Skeletal muscle satellite cell (primary cell): ENCODE results near the gene EFCAB11. TPM values are rescaled to one million over a fixed set of nuclear protein-coding genes. Genes with fewer than 3 reads are reported as not detected.

ENCODE experiments used
- H3K27me3 ChIP-seq: 2 replicates; pipeline ENCODE4 v1.7.0; 2013; ENCODE audit warnings: low read length; ENCODE audit not compliant: control insufficient read depth, insufficient read depth
- H3K36me3 ChIP-seq: 2 replicates; pipeline ENCODE4 v1.7.0; 2013; ENCODE audit warnings: mild to moderate bottlenecking, control low read depth, low read length; ENCODE audit not compliant: insufficient read depth
- H3K4me1 ChIP-seq: 2 replicates; pipeline ENCODE4 v1.7.0; 2013; ENCODE audit warnings: low read length; ENCODE audit not compliant: control insufficient read depth, insufficient read depth
- H3K4me2 ChIP-seq: 2 replicates; pipeline ENCODE4 v1.7.0; 2013; ENCODE audit warnings: mild to moderate bottlenecking, low read length
- H3K4me3 ChIP-seq: 2 replicates; pipeline ENCODE4 v1.7.0; 2013; ENCODE audit warnings: low read length
- H3K9ac ChIP-seq: 2 replicates; pipeline ENCODE4 v1.7.0; 2013; ENCODE audit warnings: mild to moderate bottlenecking, low read depth, low read length, moderate library complexity
- H3K9me3 ChIP-seq: replicated peaks from 2 replicates; pipeline ENCODE4 v1.7.0; 2013; ENCODE audit warnings: mild to moderate bottlenecking, control low read depth, low read length
- total RNA-seq: library from RNA; depleted of rRNA; stranded (reverse); fragments of >200 nt; gene quantifications from 2 replicates; pipeline ENCODE4 v1.2.3, GENCODE V29; 2012; rRNA removed

Gene EFCAB11, protein sequence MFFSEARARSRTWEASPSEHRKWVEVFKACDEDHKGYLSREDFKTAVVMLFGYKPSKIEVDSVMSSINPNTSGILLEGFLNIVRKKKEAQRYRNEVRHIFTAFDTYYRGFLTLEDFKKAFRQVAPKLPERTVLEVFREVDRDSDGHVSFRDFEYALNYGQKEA
- total RNA-seq, result 3.8 and 7.2 TPM in 2 replicates

DNA sequence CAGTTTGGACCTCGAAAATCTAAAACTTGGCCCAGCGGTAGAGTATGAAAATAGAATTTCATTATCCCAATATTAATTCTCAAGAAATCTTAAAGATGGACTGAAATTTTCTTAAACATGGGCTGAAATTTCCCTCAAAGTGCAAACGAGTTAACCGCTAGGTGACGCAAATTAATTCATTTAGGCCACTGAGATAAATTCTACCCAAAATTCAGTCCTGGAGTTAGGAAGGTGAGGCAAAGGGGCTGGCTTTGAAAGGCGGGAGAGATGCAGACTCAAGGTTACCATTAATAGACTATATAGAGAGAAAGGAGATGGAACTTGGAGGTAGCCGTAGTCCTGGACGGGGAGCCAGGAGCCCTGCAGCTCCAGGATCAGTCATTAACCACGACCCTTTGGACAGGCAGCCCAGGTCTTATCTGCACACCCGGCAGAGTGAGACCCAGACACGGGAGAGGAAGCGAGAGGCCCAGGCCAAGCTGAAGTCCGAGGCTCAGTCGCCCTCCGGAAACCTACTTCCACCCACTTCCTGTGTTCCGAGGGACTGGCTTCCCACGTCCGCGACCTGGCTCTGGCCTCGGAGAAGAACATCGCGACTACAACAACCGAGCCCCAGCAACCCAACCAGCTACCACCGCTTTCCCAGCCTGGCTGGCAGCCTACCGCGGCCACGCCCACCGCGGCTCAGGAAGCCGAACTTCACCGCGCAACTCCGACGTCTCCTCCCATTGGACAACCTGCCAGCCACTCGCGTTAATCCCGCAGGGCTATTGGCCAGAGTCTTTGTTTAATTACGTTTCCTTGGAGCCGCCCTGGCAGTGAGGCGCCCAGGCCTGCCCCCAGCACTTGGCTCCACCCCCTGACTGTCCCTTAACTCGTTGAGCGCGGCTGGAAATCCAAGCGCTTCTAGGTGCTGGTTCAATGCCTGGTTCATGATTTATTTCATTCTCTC lies at the start of gene EFCAB11:
Gene EFCAB11 (minus strand): TSS at position 661 of the 952 bp plus-strand sequence. CDS start 70 bp downstream, at position 591.
- Histone ChIP-seq H3K9ac (peak within 1 kb of the TSS; percentile 95), H3K36me3 (peaks cover 18% of the 10 kb centered on the region), H3K27me3 (no peaks in the 10 kb centered on the region), H3K4me2 (peak within 1 kb of the TSS; percentile 92), H3K4me1 (peaks cover 22% of the 10 kb centered on the region), H3K9me3 (no peaks in the 10 kb centered on the region), H3K4me3 (peak within 1 kb of the TSS; percentile 92)

DNA sequence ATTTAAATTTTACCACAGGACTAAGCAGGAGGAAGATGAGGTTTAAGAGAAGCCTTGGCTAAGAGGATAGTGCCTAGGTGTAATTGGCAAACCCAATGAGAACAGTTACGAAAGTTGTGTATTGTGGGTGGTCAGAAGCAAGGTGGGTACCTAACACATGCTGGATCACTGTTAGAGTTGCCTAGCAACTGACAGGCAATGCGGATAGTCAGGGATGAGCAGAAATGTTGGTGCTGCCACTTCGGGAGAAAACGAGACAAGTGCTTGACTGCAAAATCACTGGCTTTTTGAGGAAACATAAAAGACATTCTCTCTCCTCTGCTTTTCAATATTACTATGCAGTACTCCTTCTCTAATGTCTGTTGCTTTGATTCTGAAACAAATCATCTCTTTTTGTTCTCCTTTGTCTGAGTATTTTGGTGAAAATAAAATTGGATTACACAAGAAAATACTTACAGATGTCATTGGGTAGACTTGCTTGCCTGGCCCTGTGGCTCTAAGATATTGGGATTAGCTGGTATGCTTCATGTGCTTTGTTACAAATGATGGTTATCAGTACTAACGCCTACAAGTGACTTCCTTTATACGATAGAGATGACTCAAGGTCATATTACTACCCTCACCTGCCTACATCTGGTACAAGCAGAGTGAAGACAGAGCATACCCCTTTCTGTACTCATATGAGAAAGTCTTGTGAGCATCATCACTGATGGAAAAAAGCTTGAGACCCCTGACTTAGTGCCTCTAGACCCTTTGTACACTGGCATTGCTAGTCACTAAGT lies 49.2 kb upstream of the EFCAB11 start:
- no peak overlapping the region for H3K4me3 ChIP-seq

DNA sequence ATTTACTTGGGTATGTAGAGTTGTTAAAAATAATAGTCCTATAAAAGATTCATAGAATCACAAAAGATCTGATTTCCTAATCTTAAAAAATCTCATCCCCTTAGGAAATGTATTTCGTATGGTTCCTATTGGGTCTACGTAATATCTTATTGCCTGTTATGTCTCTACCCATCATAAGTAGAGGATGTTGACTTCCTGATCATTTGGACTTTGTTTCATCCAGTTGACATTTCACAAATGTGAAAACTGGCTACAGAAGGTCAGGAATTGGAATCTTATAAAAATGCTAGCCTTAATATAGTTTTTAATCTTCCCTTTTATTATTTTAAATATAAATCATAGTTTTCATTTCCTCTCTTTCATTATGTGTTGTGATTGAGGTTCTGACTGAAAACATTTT lies 46.4 kb upstream of the EFCAB11 start:
- Histone ChIP-seq H3K4me2 (no peak overlapping the region), H3K9ac (no peak overlapping the region), H3K36me3 (peaks cover 33% of the 10 kb centered on the region), H3K9me3 (no peaks in the 10 kb centered on the region), H3K4me3 (no peak overlapping the region), H3K27me3 (no peaks in the 10 kb centered on the region), H3K4me1 (no peaks in the 10 kb centered on the region)

More for the DNA sequence above, 49.2 kb upstream of the EFCAB11 start:
- Histone ChIP-seq H3K36me3 (peaks cover 19% of the 10 kb centered on the region), H3K4me2 (no peak overlapping the region), H3K9ac (no peak overlapping the region), H3K9me3 (no peaks in the 10 kb centered on the region), H3K27me3 (no peaks in the 10 kb centered on the region), H3K4me1 (no peaks in the 10 kb centered on the region)

DNA sequence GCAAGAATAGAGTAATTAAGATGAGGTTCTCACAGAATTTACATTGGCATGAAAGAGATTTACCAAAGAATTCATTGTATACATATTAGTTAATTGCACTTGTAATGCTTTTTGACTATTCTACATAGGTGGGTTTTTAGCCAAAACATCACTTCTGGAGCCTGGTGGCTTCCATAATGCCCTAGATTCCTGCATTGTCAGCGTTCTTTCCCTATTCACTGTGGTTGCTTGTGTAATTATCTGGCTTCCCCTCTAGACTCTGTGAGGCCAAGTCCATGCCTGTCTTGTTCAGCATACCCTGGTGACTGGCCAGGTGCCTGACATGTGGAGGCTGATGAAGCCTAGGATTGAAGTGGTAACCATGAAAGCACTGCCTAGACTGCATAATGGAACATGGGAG lies 42.4 kb upstream of the EFCAB11 start:
- no peaks in the 10 kb centered on the region for H3K27me3 ChIP-seq
- H3K4me3 ChIP-seq, result no peak overlapping the region
- no peak overlapping the region for H3K9ac ChIP-seq
- H3K4me1 ChIP-seq, result no peaks in the 10 kb centered on the region
- no peak overlapping the region for H3K4me2 ChIP-seq
- peaks cover 64% of the 10 kb centered on the region for H3K36me3 ChIP-seq
- no peaks in the 10 kb centered on the region for H3K9me3 ChIP-seq

DNA sequence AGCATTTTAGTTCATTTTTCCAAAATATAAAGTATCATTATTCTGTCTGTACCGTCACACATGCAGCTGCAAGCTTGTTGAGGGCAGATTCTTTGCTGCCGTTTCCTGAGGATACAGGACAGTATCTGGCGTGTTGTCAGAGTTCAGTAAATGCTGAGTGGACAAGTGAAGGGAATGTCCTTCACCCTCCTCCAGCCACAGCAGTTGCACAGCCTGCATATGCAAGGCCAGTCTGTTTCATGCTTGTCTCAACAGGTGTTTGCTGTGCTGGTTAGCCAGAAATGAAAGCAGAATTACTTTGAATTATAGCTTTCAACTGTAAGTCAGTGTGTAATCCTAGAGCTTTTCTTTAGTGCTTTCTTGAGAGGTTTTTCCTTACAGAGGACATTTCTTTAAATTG lies 37.7 kb upstream of the EFCAB11 start:
- no peak overlapping the region for H3K9ac ChIP-seq
- H3K27me3 ChIP-seq, result no peaks in the 10 kb centered on the region
- H3K4me3 ChIP-seq, result no peak overlapping the region
- H3K9me3 ChIP-seq, result no peaks in the 10 kb centered on the region
- H3K4me2 ChIP-seq, result no peak overlapping the region
- H3K36me3 ChIP-seq, result peaks cover 67% of the 10 kb centered on the region
- no peaks in the 10 kb centered on the region for H3K4me1 ChIP-seq

DNA sequence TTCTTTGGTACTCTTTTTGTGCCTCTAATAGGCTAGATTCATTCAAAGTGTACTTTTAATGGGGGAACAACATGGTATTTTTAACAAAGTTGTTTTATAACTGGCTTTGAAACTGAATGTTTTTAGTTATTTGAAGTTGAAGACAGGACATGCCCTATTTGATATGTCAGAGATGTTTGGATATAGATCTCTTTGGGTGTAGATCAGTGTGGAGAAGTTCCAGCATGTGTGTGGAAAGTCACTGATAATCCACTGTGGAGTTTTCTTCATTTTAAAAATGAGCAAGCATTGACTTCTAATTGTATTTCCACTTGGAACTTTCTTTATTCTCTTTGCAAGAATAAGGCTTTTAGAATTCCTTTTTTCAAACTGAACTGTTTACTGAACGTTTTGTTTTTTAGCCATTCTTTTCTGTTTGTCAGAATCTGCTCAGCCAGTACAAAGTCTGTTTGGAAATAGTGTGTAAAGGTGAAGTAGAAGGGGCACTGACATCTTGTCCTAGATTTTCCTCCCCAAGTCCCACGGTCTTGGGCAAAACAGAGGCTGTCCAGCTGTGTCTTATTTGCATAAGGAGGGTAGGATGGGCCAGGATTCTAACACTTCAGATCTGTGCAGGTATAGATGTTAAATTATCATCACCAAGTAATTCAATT lies 36.2 kb upstream of the EFCAB11 start:
- Histone ChIP-seq H3K36me3 (peaks cover 65% of the 10 kb centered on the region), H3K4me2 (no peak overlapping the region)

DNA sequence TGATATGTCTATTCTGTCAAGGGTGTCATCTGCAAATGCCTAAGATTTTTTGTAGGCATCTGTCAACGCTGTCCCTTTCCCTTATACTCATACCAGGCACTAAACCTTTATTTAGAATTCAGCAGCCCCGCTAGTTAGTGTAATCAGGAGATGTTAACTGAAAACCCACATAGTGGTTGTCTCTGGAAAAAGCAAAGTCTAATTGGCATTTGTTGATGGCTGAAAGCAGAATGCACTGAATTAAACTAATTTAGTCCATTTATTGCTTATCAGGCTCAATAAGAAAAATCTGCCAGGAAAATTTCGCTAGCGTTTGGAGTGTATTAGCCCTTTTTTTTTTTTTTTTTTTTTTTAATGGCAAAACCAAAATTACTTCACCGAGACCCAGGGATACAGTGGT lies 35.7 kb upstream of the EFCAB11 start:
- H3K9ac ChIP-seq, result no peak overlapping the region
- H3K27me3 ChIP-seq, result no peaks in the 10 kb centered on the region
- no peak overlapping the region for H3K4me2 ChIP-seq
- no peaks in the 10 kb centered on the region for H3K9me3 ChIP-seq
- no peak overlapping the region for H3K4me3 ChIP-seq
- peaks cover 64% of the 10 kb centered on the region for H3K36me3 ChIP-seq
- H3K4me1 ChIP-seq, result no peaks in the 10 kb centered on the region

More for the DNA sequence above, 36.2 kb upstream of the EFCAB11 start:
- H3K4me3 ChIP-seq, result no peak overlapping the region
- no peaks in the 10 kb centered on the region for H3K4me1 ChIP-seq
- H3K9ac ChIP-seq, result no peak overlapping the region
- no peaks in the 10 kb centered on the region for H3K27me3 ChIP-seq
- no peaks in the 10 kb centered on the region for H3K9me3 ChIP-seq

DNA sequence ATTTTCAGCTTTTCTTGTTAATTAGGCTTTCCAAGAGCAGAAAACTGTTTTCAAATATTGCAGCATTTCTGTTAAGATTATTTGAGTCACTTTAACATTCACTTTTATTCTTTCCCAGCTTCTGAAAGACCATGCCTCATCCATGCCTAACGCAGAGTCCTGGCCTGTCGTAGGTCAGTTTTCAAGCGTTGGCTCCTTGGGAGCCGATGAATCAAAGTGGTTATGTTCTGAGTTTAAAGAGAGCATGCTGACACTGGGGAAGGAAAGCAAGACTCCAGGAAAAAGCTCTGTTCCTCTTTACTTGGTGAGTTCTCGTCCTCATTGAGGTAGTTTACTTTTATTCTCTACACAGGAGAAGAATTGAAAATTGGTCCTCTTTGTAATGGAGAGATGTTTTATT lies 34.3 kb upstream of the EFCAB11 start:
- H3K4me1 ChIP-seq, result no peaks in the 10 kb centered on the region

DNA sequence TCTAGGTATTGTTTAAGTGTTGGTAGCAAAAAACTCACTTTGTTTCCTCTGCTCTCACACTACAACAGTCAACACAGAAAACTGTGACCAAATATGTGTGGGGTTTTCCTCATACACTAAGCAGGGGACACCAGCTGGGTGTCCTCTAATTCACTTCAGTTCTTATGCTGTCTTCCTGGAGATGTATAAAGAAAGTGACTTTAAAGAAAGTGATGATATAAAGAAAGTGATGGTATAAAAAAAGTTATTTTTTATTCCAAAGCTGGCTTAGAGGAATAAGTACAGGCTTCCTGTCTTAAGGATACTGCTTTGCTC lies 32.6 kb upstream of the EFCAB11 start:
- no peak overlapping the region for H3K4me3 ChIP-seq
- no peak overlapping the region for H3K4me2 ChIP-seq
- H3K27me3 ChIP-seq, result no peaks in the 10 kb centered on the region
- no peaks in the 10 kb centered on the region for H3K4me1 ChIP-seq
- H3K9ac ChIP-seq, result no peak overlapping the region
- H3K36me3 ChIP-seq, result peaks cover 58% of the 10 kb centered on the region
- H3K9me3 ChIP-seq, result no peaks in the 10 kb centered on the region

More for the DNA sequence above, 34.3 kb upstream of the EFCAB11 start:
- H3K36me3 ChIP-seq, result peaks cover 62% of the 10 kb centered on the region
- no peaks in the 10 kb centered on the region for H3K27me3 ChIP-seq
- H3K4me3 ChIP-seq, result no peak overlapping the region
- H3K9me3 ChIP-seq, result no peaks in the 10 kb centered on the region
- H3K4me2 ChIP-seq, result no peak overlapping the region
- no peak overlapping the region for H3K9ac ChIP-seq

DNA sequence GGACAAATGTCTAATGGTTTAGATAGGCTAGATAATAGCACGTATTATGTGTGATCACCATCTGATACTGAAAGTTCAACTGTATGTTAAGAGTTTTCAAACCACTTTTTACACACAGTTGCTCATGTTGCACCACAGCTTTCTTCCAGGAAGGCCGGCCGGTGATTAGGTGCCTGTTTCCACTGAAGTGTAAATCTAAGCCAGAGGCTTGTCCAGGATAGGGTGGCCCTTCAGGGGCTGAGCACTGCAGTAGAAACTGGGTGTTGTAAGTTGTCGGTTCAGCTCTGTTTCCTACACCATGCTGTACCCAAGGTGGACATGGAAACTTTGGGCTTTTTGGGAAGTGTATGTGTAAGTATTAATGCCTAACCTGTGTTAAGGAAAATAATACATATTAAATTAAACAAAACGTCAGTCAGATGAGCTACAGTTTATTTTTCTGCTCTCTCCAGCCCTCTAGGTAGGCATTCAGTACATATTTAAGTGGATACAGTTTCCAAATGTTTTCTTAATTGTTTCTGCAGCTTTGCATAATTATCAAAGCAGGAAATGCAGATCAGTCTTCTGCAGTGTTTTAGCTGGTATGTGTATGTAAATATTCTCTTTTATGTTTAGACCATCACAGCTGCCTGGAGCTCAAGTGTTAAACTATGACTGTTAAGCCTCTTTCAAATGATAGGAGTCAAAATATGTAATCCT lies 32.1 kb upstream of the EFCAB11 start:
- H3K9ac ChIP-seq, result no peak overlapping the region
- H3K4me3 ChIP-seq, result no peak overlapping the region
- H3K4me2 ChIP-seq, result no peak overlapping the region
- no peaks in the 10 kb centered on the region for H3K27me3 ChIP-seq
- peaks cover 55% of the 10 kb centered on the region for H3K36me3 ChIP-seq
- no peaks in the 10 kb centered on the region for H3K4me1 ChIP-seq
- H3K9me3 ChIP-seq, result no peaks in the 10 kb centered on the region
